HG02884 (cell line): ENCODE data around the gene HHAT.
A peak's percentile ranks its signal among the peaks of the same experiment; 100 is the strongest.

Source experiments
- ATAC-seq: cut with Tn5 transposase; IDR thresholded peaks from one replicate; pipeline ENCODE4 v1.9.1; 2021; ENCODE audit warnings: mild to moderate bottlenecking, moderate library complexity; ENCODE audit not compliant: unreplicated experiment

Gene HHAT

DNA sequence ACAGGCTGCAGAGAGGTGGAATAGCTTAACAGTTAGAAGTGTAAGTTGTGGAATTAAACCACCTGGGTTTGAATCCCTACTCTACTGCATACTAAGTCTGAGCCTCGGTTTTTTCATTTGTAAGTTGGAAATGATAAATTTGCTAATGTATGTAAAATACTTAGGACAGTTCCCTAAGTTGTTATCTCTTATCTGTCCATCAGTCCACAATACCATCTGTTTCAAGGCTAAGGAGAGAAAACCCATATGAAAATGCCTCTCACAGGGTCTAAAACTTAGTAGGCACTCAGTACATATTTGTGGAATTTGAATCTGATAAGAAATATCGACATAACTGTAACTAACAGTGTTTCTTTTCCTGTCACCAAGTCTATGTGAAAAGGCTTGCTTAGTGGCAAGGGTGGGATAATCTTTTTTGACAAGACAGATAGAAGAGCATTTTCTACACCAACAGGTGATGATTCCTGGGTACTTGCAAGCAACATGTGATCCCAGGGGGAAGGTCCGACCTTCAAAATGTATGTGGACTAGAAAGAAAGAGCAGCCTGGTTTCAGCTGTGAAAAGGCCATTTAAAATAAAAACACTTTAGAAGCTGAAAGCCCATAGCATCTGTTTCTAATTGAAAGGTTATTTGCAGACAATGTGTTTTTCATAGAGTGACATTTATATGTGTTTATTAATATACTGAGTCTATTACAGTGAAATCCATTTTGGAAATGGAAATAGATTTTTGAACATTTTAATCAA is 202.9 kb downstream of the HHAT start:
- no peak for ATAC-seq

- ATAC-seq, result no peak
Measured at GRCh38 chr1:210532223-210532598, 203.5 kb downstream of the HHAT start.

DNA sequence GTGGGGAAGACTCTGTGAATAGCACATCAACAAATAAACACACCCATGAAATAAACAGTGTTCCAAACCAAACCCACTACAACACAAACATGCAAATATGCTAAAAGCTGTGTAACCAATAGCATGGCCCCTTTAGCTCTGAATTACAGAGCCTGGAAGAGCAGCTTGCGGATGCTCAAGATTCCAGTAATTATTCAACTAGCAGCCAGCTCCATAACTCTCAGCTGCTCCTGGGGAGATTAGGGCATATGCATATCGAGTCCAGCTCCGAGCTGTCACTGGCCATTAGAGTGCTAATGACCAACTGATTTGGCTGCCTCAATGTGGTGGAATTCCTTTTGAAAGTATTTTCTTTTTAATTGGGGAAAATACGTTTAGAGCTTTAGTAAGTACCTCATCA is 207.1 kb downstream of the HHAT start:
- no peak for ATAC-seq

- ATAC-seq, result no peak
Measured at GRCh38 chr1:210536254-210536961, 207.7 kb downstream of the HHAT start.

- ATAC-seq, result no peak
Measured at GRCh38 chr1:210540288-210540687, 211.6 kb downstream of the HHAT start.

- ATAC-seq, result no peak
Measured at GRCh38 chr1:210541680-210542358, 213.1 kb downstream of the HHAT start.

GRCh38 chr1:210551899-210552298 is 223.2 kb downstream of the HHAT start:
- no peak for ATAC-seq

DNA sequence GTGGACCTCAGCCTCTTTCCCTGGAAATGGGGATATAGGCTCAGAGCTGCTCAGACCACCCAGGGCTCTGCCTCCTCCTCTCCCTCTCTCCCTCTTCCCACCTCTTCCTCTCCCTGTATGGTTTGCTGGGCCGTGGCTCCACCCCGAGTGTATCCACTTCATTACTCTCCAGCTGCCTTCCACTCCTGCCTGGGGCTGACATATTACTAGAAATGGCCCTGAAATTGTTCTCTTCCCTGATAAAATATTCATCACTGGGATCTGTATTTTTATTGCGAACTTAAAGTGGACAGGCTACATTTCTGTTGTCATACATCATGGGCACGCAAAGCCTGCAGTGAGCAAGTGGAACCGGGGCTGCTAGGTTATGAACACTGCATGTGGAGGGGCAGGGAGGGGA is 225.0 kb downstream of the HHAT start:
- ATAC-seq, result no peak

DNA sequence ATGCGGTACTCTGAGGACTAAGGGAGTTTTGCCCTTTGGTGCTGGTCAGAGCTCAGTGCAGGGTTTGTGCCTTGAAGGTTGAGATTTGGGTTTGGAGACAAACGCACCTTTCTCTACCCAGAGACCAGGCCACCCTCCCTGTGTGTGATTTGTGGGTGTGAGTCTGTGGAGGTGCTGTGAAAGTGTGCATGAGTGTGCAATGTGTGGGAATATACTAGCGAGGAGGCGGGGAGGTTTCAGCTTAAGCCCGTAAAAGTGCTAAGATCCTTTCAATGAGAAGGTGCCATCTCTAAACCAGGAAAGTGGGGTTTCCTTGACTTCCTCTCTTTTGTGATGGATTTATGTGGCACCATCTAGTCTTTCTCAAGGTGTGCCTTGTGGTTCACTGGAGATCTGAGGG is 225.7 kb downstream of the HHAT start:
- ATAC-seq, result no peak

DNA sequence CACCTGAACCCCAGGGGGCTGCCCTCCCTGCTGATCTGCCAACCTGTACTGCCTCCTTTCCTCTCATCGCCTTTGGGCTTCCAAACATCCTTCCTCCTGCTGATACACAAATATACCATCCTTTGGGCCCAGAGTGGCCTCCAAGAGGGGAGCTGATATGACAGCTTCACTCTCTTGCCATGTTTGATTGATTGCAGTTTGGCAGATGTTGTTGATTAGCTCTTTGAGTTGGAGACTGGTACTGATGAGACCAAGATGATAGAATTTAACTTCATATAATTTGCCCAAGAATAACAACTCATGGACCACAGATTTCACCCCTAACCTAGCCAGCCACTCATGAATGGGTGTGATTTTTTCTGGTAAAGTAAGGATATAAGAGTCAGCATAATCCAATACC is 227.8 kb downstream of the HHAT start:
- ATAC-seq, result no peak

DNA sequence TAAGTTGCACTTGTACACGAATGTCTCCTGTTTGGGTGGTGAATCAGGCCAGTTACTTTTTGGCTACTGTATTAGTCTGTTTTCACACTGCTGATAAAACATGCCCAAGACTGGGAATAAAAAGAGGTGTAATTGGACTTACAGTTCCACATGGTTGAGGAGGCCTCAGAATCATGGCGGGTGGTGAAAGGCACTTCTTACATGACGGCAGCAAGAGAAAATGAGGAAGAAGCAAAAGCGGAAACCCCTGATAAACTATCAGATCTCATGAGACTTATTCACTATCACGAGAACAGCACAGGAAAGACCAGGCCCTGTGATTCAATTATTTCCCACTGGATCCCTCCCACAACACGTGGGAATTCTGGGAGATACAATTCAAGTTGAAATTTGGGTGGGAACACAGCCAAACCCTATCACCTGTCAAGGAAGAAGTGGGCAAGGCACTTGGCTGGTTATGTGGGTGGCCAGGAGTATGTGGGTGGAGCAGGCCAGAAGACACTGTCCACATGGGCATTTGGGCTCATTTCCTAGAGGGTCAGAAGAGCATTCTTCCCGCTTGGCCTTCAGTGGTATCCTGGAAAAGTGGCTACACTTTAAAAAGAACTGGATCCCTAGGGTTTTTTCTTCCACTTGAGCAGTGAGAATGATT is 228.8 kb downstream of the HHAT start:
- no peak for ATAC-seq

GRCh38 chr1:210558302-210558701 is 229.6 kb downstream of the HHAT start:
- no peak for ATAC-seq

GRCh38 chr1:210565306-210565705 is 236.6 kb downstream of the HHAT start:
- no peak for ATAC-seq

DNA sequence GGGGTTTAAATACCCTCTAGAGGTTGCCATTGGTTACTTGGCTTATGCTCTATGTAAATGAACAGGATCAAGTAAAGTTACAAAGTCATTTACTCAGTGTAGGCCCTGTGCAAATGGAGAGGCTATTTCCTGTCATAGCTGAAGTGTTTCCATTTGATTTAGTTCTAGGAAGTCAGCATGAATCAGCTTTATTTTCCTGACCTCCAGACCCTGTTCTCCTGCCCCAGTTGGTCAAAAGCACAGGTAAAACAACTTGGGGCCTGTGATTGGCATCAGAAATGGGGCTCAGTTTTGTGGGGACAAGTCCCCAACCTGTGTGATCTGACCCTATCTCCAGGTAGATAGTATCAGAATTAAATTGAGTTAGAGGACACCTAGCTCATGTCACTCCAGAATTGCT is 239.9 kb downstream of the HHAT start:
- ATAC-seq, result no peak

GRCh38 chr1:210570116-210570515 is 241.4 kb downstream of the HHAT start:
- no peak for ATAC-seq

GRCh38 chr1:210571356-210572284 is 242.9 kb downstream of the HHAT start:
- ATAC-seq, result no peak

DNA sequence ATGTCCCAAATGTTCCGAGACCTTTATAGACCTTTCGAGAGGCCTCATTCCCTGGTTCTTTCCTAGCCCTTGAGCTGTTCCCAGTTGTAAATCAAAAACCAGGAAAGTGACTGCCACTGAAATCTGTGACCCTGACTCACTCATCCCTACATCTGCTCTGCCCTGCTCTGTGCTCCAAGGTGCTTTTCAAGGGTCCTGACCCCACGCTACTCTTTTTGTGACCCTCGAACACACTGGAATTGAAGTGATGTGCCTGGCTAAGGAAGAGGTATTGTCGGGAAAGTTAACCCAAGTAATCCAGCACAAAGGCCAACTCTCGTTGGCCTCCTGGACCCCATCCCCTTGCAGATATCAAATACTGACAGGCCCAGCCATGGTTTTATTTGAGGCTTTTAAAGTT is 244.4 kb downstream of the HHAT start:
- no peak for ATAC-seq

DNA sequence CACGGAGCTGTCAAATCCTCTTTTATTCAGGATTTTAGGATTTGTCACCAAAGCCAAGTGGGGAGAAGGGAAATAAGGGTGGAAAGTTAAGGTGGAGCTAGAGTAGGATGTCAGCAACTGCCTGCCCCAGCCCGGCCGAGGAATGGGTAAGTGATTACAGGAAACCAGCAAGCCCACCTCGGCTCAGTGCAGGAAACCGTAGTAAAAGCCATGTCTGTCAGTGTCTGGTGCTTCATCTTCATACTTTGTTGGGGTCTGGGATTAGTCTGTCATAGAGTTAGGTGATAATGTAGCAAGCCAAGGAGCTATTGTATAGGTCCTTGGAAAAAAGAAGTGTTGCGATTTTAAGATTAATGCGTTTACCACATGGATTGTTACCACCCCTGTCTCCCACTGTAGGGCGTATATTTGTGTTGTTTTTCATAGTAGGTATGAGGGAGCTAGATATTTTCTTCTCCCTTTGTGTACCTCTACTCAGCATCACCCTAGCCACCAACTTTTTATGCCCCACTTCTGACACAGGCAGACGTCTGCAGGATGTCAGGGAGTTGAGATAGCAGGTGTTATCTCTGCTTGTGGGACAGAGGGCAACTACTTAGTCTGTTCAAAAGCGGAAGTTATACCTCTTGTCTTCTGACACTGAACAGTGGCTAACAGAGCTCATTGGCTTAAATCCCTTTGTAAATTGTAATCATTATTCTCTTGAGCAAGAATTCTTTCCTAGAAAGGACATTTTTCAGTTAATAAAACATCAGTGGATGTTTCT is 253.7 kb downstream of the HHAT start:
- no peak for ATAC-seq

- ATAC-seq, result peak; percentile 85
Measured at GRCh38 chr1:210584439-210585113, 255.9 kb downstream of the HHAT start.
